HL-60/S4 (cell line): ENCODE results near the gene DAB2.

Experiments used
- in situ Hi-C: fragments of 300-500 bp; cut with MboI; formaldehyde crosslinking; loops from 2 replicates; pipeline ENCODE4 v1.14.3; 2022; ENCODE audit warnings: low sequenced_read_pairs

DAB2 gene

GRCh38 chr5:39424736-39425637 is at the start of gene DAB2:
Gene DAB2, minus strand, starts transcription at chr5:39424980. Its CDS starts 30,660 bp downstream, at chr5:39394320.
- in situ Hi-C loops = no loop called here

GRCh38 chr5:39473156-39473775 is 48.5 kb upstream of the DAB2 start:
- in situ Hi-C loops = no loop called here

- in situ Hi-C loops = no loop called here
These were observed 47.2 kb upstream of the DAB2 start for GRCh38 chr5:39471836-39472508.

GRCh38 chr5:39470811-39471210 is 46.0 kb upstream of the DAB2 start:
- in situ Hi-C loops = no loop called here

GRCh38 chr5:39469777-39470415 is 45.1 kb upstream of the DAB2 start:
- in situ Hi-C loops = no loop called here

- in situ Hi-C loops = no loop called here
These were observed 44.4 kb upstream of the DAB2 start for GRCh38 chr5:39469176-39469575.

- in situ Hi-C loops = no loop called here
These were observed 42.1 kb upstream of the DAB2 start for GRCh38 chr5:39466846-39467245.

- in situ Hi-C loops = no loop called here
These were observed 41.1 kb upstream of the DAB2 start for GRCh38 chr5:39465843-39466242.

GRCh38 chr5:39465097-39465496 is 40.3 kb upstream of the DAB2 start:
- in situ Hi-C loops = no loop called here

GRCh38 chr5:39464088-39464487 is 39.3 kb upstream of the DAB2 start:
- in situ Hi-C loops = no loop called here

GRCh38 chr5:39462211-39462610 is 37.4 kb upstream of the DAB2 start:
- in situ Hi-C loops = no loop called here

GRCh38 chr5:39461007-39461682 is 36.4 kb upstream of the DAB2 start:
- in situ Hi-C loops = no loop called here

GRCh38 chr5:39459907-39460306 is 35.1 kb upstream of the DAB2 start:
- in situ Hi-C loops = no loop called here

- in situ Hi-C loops = no loop called here
These were observed 34.3 kb upstream of the DAB2 start for GRCh38 chr5:39459071-39459470.

- in situ Hi-C loops = no loop called here
These were observed 30.9 kb upstream of the DAB2 start for GRCh38 chr5:39455645-39456044.

- in situ Hi-C loops = no loop called here
These were observed 28.8 kb upstream of the DAB2 start for GRCh38 chr5:39453606-39454005.

GRCh38 chr5:39452846-39453245 is 28.1 kb upstream of the DAB2 start:
- in situ Hi-C loops = no loop called here

GRCh38 chr5:39451276-39451941 is 26.6 kb upstream of the DAB2 start:
- in situ Hi-C loops = no loop called here

- in situ Hi-C loops = no loop called here
These were observed 25.7 kb upstream of the DAB2 start for GRCh38 chr5:39450487-39450886.

- in situ Hi-C loops = no loop called here
These were observed 24.8 kb upstream of the DAB2 start for GRCh38 chr5:39449591-39449990.
